ENCODE measurements around the gene NR1I3. TPM values are rescaled to one million over a fixed set of nuclear protein-coding genes. Genes with fewer than 3 reads are reported as not detected.

Gene NR1I3
- total and polyA plus RNA-seq, 2 of the 13 experiments (the other 11 are each of a cell fraction or from before 2014, with no cell fraction given): 0.62 to 0.95 TPM

DNA sequence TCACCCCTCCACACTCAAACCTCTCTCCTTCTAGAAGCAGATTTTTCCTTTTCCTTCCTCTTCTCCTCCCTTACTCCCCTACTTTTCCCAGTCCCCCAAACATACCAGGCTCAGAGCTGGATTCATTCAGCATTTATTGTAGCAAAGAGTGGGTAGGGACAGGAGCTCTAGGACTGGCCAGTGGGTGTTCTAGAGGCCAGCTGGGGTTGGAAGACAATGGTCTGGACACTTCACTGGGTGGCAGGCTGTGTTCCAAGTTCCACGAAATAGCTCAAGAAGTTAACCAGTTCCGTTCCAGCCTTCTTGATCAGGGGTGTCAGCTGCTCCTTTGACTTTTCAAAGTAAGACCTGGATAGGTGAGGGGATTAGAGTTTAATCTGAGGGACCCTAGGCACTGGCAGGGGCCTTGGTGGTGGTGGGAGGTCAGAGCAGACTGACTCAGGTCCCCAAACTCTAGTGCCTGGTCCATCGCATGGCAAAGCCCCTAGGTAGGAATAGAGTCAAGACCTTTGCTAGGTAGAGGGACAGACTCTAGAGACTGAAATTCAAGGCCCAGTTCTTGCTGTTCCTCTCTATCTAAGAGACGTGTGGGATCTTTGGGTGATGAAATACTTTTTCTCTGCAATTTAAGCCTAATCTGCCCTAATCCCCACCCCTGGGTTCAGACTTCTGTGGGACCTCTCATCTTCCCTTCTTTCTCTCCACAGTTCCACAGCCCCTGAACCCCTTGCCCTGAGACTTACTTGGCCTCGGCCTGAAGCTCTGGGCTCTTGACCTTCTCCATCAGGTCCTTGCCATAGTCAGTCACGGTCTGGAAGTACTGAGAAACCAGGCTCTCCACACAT lies 15.6 kb downstream of the NR1I3 start:
- no peaks in the 10 kb centered on the region for H3K9me3 ChIP-seq (ENCODE audit: low read length)
- H3K4me2 ChIP-seq (ENCODE audit: low read depth, low read length): peak overlapping the region; percentile 87
- H4K20me1 ChIP-seq (ENCODE audit: insufficient read depth, low read length): peaks cover 11% of the 10 kb centered on the region
- POLR2A ChIA-PET: interaction anchor here (0.7 to 12.5 kb wide), 15 partner anchors 15 to 198 kb away, joined by 3 to 357 read pairs (median 7); partner anchors contain the start of genes ADAMTS4, DEDD, NDUFS2 and NR1I3
- peaks cover 66% of the 10 kb centered on the region for H3K4me1 ChIP-seq (ENCODE audit: insufficient read depth, low read length)
- H3K4me3 ChIP-seq (replicated peaks in 1 of 3; ENCODE audit: insufficient read depth in 1 of 3, low read depth in 2 of 3, low read length in 3 of 3): peak overlapping the region; percentile 79 to 88 (median 82)
- no peaks in the 10 kb centered on the region; a peak in 1 of 5 replicates for H3K27me3 ChIP-seq (ENCODE audit: control insufficient read depth in 1 of 2, insufficient read depth in 2 of 2, low read length in 2 of 2)
- peaks cover 1 to 11% of the 10 kb centered on the region in 2 experiments; a peak in 3 of 5 replicates for H3K36me3 ChIP-seq (replicated peaks in 1 of 2; ENCODE audit: control insufficient read depth in 1 of 2, insufficient read depth in 2 of 2, low read length in 2 of 2)
- TSS peak; percentile 78 for BruUV-seq (replicated peaks)
- H3K9ac ChIP-seq (ENCODE audit: insufficient read depth, low read depth, low read length): peak overlapping the region; percentile 96
- intact Hi-C loops (cut with micrococcal nuclease; ENCODE audit: unreplicated experiment) (no loop called here), in situ Hi-C loops (cut with HindIII; ENCODE audit: extremely low pct_ligation_motif_present, low pct_unique_long_range_greater_than_20kb) (loop anchor here (10.0 kb wide), 1 partner anchor 162 kb away; no protein-coding TSS in a partner anchor)
- no peak for DNase-seq (ENCODE audit: low spot score)
- 1% methylated on average over 5 of the region's 6 CpGs for WGBS (ENCODE audit: low lambda C conversion rate)
- no peak for FAIRE-seq
- CTCF ChIA-PET (ENCODE audit: low intra/inter-chr PET ratio, low total read pairs): no interaction called here
- no peak overlapping the region for H2AFZ ChIP-seq (ENCODE audit: low read length)
- no peak for ATAC-seq
- H3K27ac ChIP-seq (ENCODE audit: extremely low read length, insufficient read depth, low read length): peak overlapping the region; percentile 99
- H3K79me2 ChIP-seq (ENCODE audit: insufficient read depth, low read length): peaks cover 28% of the 10 kb centered on the region
- TF ChIP-seq TBX3 (IDR thresholded peaks at IDR 0.05; ENCODE audit: borderline replicate concordance): no peak
- 0 out of 2 replicates have a peak, but pooled peaks have one; percentile 5 for TF ChIP-seq FOXK1 (CRISPR knock-in tag; IDR thresholded peaks at IDR 0.05; ENCODE audit: borderline replicate concordance, low read depth)
- peak; percentile 48; the same call in 1 of the 2 replicates for TF ChIP-seq ZNF652 (CRISPR knock-in tag; IDR thresholded peaks at IDR 0.05; ENCODE audit: borderline replicate concordance, low read depth)
- no peak for TF ChIP-seq ATF3 (CRISPR knock-in tag; IDR thresholded peaks at IDR 0.05)
- 0 out of 2 replicates have a peak, but pooled peaks have one; percentile 7 for TF ChIP-seq ZBTB38 (CRISPR knock-in tag; IDR thresholded peaks at IDR 0.05)
- 0 out of 2 replicates have a peak, but pooled peaks have one; percentile 16 for TF ChIP-seq SIN3A (IDR thresholded peaks at IDR 0.05; ENCODE audit: borderline replicate concordance, low read depth, low read length)
- TF ChIP-seq MEF2D (CRISPR knock-in tag; IDR thresholded peaks at IDR 0.05): 0 out of 2 replicates have a peak, but pooled peaks have one; percentile 29
- TF ChIP-seq, protein P1, sequence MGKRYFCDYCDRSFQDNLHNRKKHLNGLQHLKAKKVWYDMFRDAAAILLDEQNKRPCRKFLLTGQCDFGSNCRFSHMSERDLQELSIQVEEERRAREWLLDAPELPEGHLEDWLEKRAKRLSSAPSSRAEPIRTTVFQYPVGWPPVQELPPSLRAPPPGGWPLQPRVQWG (CRISPR knock-in tag; IDR thresholded peaks at IDR 0.05; ENCODE audit: borderline replicate concordance, low read depth): no peak
- TF ChIP-seq, protein P2, sequence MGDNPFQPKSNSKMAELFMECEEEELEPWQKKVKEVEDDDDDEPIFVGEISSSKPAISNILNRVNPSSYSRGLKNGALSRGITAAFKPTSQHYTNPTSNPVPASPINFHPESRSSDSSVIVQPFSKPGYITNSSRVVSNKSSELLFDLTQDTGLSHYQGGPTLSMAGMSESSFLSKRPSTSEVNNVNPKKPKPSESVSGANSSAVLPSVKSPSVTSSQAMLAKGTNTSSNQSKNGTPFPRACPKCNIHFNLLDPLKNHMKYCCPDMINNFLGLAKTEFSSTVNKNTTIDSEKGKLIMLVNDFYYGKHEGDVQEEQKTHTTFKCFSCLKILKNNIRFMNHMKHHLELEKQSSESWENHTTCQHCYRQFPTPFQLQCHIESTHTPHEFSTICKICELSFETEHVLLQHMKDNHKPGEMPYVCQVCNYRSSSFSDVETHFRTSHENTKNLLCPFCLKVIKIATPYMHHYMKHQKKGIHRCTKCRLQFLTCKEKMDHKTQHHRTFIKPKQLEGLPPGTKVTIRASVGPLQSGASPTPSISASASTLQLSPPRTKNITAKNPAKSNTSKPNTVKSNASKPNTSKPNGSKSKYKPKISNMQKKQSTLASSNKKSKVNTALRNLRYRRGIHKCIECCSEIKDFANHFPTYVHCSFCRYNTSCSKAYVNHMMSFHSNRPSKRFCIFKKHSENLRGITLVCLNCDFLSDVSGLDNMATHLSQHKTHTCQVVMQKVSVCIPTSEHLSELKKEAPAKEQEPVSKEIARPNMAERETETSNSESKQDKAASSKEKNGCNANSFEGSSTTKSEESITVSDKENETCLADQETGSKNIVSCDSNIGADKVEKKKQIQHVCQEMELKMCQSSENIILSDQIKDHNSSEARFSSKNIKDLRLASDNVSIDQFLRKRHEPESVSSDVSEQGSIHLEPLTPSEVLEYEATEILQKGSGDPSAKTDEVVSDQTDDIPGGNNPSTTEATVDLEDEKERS (CRISPR knock-in tag; IDR thresholded peaks at IDR 0.05): 0 out of 2 replicates have a peak, but pooled peaks have one; percentile 15
- TF ChIP-seq ZNF18 (CRISPR knock-in tag; IDR thresholded peaks at IDR 0.05; ENCODE audit: insufficient replicate concordance): peak; percentile 8
- peak; percentile 22; the same call in 1 of the 2 replicates for TF ChIP-seq HMGXB3 (CRISPR knock-in tag; IDR thresholded peaks at IDR 0.05; ENCODE audit: borderline replicate concordance)
